ENCODE measurements around the gene APLP1.
"Not testable (repeated sequence)": the region's sequence is repeated elsewhere in the genome, so short reads cannot be mapped to it uniquely, and the experiment has no call there.

Gene APLP1

DNA sequence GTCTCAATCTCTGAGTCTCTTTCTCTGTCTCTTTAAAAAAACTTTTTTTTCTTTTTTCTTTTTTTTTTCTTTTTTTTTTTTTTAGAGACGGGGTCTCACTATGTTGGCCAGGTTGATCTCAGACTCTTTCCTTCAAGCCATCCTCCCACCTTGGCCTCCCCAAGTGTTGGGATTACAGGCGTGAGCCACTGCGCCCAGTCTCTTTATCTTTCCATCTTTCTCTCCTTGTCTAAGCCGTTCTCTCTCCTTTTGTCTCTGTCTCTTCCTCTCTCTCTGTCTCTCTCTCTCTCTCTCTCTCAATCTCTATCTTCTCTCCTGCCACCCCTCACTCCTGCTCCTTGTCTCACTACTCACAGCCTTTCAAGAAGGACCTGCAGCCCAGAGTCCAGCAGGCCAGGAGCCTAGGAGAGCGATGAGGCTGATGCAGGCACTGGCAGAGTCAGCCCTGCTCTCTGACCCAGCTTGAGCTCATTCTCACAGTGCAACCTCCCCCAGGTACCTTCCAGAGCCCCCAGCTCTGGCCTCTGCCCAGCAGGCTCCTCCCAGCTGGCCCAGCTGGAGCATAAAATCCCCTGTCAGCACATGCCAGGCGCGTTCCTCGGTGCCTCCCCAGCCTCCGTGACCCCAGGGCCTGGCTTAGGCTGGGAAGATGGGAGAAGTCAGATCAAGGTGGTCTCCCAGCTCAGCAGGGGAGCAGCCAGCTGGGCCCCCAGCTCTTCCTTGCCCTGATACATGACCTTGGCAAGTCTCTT lies 16.2 kb upstream of the APLP1 start, which contains the start of gene NPHS1:
NPHS1 (minus strand) TSS at position 476 of the 752 bp plus-strand sequence. CDS start 667 bp downstream, outside the sequence.
- DNase-seq (ENCODE audit: low read depth): no peak

DNA sequence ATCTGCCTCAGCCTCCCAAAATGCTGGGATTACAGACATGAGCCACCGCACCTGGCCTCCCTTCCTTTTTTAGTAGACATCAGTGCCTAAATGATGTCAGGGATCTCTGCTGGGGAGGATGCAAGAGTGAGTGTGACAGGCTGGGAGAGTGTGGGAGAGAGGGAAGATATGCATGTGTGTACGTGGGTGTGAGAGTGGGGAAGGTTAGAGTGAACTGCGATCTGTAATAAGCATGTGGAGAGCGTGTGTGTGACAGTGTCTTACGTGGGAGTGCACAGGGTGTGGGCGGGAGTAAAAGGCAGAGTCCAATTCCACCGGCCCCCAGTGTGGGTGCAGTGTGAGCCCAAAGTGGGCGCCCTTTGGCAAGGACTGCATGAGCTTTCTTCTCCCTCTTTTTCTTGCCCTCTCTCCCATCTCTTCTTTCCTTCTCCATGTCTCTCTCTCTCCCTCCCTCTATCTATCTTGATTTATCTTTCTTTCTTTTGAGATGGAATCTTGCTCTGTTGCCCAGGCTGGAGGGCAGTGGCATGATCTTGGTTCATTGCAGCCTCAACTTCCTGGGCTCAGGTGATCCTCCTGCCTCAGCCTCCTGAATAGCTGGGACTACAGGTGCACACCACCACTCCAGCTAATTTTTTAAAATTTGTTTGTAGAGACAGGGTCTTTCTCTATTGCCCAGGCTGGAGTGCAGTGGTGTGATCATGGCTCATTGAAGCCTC lies 15.2 kb upstream of the APLP1 start:
- DNase-seq (ENCODE audit: low read depth): no peak

DNA sequence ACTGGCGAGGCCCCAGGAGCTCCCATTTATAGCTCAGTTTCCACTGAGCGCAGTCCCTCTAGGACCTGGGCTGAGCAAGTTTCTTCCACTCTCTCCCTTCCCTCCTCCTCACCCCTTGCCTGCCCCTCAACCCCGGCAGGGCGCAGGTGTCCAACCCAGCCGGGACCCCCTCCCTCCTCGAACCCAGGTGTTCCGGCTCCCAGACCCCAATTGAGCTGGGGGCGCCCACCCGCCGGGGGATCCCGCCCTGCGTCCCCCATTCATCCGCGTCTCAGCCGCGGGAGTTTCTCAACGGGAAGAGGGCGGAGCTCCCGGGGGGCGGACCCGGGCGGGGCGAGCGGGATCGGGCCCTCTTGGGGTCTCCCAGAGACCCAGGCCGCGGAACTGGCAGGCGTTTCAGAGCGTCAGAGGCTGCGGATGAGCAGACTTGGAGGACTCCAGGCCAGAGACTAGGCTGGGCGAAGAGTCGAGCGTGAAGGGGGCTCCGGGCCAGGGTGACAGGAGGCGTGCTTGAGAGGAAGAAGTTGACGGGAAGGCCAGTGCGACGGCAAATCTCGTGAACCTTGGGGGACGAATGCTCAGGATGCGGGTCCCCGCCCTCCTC lies 11.7 kb upstream of the APLP1 start, which contains the start of gene KIRREL2:
KIRREL2 (plus strand) TSS at position 366 of the 604 bp plus-strand sequence; CDS start at position 575, 209 bp downstream.
- no peak for DNase-seq (ENCODE audit: low read depth)

DNA sequence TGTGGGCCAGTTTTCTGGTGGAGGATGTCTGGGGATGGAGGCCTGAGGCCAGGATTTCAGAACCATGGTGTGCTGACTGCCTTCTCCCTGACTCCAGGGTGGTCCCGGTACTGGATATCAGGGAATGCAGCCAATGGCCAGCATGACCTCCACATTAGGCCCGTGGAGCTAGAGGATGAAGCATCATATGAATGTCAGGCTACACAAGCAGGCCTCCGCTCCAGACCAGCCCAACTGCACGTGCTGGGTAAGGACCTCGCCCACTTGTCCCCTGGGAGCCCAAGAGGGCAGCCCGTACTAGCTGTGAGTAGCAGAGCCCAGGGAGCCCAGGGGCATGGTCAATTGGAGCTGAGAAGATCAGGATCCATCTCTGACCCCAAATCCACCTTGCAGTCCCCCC lies 10.1 kb upstream of the APLP1 start:
- DNase-seq (ENCODE audit: low read depth): no peak

DNA sequence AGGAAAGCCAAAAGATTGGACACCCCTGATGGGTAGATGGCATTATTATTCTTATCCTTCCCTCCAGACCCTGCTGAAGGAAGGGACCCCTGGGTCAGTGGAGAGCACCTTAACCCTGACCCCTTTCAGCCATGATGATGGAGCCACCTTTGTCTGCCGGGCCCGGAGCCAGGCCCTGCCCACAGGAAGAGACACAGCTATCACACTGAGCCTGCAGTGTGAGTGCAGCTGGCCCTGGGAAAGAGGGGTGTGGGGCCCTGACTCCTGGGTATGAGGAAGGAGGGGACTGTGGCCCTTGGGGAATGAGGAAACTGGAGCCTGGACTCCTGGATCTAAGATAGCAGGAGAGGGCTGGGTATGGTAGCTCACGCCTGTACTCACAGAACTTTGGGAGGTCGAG lies 9.0 kb upstream of the APLP1 start:
- no peak for DNase-seq (ENCODE audit: low read depth)

DNA sequence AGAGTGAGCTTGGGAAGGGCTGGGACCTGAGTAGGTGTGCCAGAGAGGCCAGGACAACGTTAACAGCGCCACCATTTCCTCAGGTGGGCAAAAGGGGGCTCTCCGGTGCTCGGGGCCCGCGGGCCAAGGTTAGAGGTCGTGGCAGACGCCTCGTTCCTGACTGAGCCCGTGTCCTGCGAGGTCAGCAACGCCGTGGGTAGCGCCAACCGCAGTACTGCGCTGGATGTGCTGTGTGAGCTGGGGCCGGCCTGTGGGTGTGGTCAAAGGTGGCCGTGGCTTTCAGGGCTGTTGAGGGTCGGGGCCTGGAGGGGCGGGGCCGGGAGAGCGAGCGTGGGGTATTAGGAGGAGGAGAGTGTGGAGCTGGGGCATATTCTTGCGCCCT lies 7.9 kb upstream of the APLP1 start:
- DNase-seq (ENCODE audit: low read depth): no peak

DNA sequence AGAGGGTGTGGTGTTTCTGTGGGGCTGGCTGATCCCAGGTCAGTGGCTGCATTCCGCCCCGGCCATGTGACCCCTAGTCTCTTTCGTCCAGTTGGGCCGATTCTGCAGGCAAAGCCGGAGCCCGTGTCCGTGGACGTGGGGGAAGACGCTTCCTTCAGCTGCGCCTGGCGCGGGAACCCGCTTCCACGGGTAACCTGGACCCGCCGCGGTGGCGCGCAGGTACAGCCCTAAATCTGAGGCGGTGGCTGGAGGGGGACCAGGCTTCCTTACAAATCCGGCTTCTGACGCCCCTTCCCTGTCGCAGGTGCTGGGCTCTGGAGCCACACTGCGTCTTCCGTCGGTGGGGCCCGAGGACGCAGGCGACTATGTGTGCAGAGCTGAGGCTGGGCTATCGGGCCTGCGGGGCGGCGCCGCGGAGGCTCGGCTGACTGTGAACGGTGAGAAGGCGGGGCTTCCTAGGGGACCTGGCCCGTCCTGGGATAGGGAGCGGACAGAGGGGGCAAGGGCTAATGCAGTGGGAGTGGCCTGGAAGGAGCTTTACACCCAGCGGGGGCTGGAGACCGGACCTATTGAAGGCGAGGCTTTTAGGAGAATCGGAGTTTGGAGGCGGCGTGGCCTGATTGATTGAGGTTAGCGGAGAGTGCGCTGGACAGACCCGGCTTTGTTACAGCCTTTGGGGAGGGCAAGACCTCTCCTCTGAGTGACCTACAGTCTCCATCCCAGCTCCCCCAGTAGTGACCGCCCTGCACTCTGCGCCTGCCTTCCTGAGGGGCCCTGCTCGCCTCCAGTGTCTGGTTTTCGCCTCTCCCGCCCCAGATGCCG lies 7.3 kb upstream of the APLP1 start:
- DNase-seq (ENCODE audit: low read depth): no peak

DNA sequence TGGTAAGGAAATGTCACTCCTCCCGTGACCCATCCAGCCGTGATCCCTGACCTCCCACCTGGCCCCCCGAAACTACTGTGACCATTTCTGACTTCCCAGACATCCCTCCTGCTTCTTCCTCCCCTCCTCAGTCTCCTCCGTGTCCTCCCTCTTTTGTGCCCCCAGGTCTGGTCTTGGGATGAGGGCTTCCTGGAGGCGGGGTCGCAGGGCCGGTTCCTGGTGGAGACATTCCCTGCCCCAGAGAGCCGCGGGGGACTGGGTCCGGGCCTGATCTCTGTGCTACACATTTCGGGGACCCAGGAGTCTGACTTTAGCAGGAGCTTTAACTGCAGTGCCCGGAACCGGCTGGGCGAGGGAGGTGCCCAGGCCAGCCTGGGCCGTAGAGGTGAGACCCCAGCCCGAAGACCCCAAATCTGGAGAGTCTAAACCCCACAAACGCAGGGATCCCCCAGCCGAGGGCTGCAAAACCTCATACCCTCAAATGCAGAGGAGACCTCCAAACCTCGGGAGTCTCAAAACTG lies 6.7 kb upstream of the APLP1 start:
- no peak for DNase-seq (ENCODE audit: low read depth)

DNA sequence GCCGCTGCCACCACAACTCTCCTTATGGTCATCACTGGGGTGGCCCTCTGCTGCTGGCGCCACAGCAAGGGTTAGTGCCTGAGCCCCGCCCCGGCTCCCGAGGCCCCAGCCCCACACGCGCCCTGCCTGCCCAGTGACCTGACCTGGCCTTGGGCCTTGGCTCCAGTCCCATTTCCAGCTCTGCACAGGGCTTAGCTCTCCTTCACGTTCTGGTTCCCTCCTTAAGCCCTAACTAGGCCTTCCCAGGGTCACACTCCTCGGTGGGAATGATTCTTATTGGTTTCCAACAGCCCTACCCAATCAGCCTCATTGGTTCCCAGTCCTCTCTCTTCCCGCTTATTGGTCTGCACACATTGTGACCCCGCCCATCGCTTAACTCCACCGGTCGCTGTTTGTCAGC lies 5.8 kb upstream of the APLP1 start:
- no peak for DNase-seq (ENCODE audit: low read depth)

DNA sequence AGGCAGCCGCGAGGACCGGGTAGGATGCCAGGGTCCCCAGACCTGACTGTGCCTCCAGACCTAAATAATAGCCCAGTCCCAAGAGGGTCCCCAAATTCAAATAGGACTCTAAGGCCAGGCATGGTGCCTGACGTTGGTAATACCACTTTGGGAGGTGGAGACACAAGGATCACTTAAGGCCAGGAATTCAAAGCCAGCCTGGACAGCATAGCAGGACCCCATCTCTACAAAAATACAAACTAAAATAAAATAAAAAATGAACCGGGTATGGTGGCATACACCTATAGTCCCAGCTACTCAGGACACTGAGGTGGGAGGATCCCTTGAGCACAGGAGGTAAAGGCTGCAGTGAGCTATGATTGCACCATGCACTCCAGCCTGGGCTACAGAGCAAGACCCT lies 5.4 kb upstream of the APLP1 start:
- DNase-seq (ENCODE audit: low read depth): no peak

DNA sequence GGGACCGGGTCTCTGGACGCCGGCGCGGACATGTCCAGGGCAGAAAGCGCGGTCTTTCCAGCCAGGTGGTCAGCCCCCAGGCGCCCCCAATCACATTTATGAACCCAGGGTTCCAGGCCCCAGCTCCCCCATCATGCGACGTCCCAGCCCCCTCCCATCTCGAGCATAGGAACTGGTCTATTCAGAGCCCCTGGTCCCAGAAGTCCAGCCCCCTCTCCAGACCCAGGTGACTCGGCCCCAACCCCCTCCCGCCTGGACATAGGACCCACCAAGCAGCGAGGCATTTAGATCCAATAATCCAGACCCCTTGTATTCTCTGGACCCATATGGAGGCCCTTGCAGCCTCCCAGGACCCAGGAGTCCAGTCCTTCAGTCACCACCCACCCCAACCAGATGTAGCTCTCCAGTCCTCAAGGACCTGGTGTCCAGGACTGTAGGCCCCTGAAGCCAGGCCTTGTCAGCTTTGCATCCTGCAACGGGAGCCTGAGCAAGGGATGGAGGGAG lies 501 bp downstream of the APLP1 start:
- no peak for DNase-seq (ENCODE audit: low read depth)

DNA sequence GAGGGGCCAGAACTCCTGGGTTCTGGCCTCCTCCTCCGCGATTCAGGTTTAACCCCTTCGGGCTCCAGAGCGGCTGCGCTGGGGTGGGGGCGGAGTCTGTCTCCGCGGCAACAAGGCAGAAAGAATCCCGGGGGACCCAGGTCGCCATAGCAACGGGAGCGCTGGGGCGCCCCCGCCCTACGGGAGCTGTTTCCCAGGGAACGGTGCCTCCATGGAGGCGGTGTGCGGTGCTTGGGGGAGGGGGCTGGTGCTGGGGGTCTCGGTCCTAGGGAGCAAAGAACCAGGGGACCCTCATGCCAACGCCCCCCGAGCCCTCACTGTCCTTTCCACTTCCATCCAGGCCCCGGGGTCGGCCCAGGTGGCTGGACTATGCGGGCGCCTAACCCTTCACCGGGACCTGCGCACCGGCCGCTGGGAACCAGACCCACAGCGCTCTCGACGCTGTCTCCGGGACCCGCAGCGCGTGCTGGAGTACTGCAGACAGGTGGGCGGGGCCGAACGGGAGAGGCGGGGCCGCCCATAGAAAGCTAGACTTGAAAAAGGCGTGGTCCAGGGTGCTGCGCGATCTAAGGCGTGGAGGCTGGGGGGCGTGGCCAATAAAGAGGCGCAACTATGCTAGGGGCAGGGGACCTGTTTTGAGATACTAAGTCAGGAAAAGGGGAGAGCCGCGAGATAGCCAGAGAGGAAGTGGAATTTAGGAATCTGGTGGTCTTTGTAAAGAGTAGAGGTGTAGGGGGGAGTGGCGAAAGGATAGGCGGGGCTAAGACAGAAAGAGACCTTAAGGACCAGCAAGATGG lies 1.2 kb downstream of the APLP1 start:
- DNase-seq (ENCODE audit: low read depth): peak; percentile 59

DNA sequence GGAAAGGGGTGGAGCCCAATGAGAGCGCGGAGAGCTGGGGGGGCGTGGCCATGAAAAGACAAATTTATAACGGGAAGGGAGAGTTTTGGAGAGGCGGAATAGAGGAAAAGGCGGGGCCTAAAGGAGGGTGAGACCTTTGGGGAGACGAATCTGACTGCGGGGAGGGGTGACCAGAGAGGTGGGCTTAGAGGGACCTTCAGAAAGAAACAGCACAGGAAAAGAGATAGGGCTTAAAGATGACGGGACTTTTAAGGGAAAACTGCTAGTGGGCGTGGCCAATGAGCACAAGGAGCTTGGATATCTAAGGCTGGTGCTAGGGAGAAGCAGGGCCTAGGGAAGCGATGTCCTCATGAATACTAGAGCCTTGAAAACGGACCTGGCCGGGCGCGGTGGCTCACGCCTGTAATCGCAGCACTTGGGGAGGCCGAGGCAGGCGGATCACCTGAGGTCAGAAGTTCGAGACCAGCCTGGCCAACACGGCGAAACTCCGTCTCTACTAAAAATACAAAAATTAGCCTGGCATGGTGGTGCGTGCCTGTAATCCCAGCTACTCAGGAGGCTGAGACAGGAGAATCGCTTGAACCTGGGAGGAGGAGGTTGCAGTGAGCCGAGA lies 1.9 kb downstream of the APLP1 start:
- not testable (repeated sequence) for DNase-seq (ENCODE audit: low read depth)

DNA sequence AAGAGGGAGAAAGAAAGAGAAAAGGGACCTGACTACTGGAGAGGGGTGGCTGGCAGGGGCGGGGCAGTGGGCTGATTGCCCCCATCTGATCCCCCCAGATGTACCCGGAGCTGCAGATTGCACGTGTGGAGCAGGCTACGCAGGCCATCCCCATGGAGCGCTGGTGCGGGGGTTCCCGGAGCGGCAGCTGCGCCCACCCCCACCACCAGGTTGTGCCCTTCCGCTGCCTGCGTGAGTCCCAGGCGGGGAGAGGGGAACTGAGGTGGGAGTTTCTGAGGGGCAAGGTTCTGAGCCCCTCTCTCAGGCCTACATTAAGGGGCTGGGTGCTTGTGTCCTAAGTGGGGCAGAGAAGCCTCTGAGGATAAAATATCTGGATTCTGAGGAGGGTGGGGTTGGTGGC lies 2.4 kb downstream of the APLP1 start:
- DNase-seq (ENCODE audit: low read depth): no peak

DNA sequence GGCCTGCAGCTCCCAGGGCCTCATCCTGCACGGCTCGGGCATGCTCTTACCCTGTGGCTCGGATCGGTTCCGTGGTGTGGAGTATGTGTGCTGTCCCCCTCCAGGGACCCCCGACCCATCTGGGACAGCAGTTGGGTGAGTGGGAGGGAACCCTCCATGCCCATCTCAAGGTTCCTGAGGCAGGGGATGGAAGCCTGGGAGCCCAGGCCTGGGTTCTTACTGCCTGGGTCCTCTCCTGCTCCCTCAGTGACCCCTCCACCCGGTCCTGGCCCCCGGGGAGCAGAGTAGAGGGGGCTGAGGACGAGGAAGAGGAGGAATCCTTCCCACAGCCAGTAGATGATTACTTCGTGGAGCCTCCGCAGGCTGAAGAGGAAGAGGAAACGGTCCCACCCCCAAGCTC lies 3.2 kb downstream of the APLP1 start:
- DNase-seq (ENCODE audit: low read depth): no peak

DNA sequence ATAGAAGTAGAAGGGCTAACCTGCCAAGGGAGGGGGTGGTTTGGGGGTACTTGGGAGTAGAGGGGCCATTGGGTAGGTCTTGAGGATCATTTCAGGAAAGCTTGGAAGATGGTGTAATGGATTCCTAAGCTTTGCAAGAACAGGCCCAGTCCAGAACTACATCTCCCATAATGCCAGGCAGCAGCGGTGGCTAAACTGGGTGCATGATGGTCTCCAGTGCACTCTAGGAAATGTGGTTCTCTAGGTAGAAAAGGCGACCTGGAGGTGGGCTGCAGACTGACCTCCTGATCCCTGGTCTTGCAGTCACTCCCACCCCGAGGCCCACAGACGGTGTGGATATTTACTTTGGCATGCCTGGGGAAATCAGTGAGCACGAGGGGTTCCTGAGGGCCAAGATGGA lies 3.8 kb downstream of the APLP1 start:
- DNase-seq (ENCODE audit: low read depth): no peak

DNA sequence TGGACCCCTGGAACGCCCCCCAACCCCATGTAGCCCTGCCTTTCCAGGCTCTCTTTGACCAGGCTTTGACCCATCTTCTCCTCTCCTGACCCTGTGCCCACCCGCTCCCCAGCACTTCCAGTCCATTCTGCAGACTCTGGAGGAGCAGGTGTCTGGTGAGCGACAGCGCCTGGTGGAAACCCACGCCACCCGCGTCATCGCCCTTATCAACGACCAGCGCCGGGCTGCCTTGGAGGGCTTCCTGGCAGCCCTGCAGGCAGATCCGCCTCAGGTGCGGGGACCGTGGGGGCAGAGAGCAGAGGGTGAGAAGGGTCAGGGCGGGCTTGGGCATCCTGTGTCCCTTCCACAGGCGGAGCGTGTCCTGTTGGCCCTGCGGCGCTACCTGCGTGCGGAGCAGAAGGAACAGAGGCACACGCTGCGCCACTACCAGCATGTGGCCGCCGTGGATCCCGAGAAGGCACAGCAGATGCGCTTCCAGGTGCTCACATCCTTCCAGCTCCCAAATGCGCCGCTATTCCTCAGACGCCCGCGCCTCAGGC lies 6.1 kb downstream of the APLP1 start:
- DNase-seq (ENCODE audit: low read depth): no peak

DNA sequence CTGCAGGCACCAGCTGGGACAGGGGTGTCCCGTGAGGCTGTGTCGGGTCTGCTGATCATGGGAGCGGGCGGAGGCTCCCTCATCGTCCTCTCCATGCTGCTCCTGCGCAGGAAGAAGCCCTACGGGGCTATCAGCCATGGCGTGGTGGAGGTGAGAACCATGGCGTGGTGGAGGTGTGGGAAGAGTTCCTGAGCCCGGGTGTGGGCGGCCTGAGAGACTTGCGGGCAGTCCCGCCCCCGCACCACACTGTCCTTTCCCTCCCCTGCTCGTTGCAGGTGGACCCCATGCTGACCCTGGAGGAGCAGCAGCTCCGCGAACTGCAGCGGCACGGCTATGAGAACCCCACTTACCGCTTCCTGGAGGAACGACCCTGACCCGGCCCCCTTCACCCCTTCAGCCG lies 10.7 kb downstream of the APLP1 start:
- DNase-seq (ENCODE audit: low read depth): no peak

DNA sequence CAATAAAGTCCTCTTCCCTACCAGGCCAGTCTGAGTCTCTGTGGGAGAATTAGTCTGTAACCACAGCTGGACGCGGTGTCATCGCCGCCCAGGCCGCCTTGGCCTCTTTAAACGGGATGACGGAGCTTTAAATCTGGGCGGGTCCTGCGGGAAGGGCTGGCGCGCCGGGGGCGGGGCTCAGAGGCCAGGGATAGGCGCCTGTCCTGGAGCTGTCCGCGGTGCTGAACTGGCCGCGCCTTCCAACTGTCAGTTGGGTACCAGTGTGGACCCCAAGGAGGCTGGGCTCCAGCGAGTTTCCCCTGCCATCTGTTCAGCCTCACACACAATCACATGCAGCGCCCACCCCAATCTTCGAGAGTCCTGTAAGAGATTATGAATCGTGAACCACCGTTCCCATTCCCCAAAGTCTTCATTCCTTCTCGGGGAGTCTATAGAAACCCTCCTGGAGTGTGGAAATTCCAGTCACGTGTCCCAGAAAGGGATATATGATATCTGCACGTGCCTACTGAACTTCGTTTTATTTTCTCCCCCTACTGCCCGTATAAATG lies 11.5 kb downstream of the APLP1 start:
- DNase-seq (ENCODE audit: low read depth): peak; percentile 69
